Mesenchymal stem cell (in vitro differentiated cells and primary cell): ENCODE results near the gene DAP.

Source experiments
- DNase-seq: peaks from one replicate; pipeline ENCODE4 v3.0.0-alpha.2; 2013
- H2AFZ ChIP-seq: one replicate; pipeline ENCODE4 v1.6.1; 2013; ENCODE audit warnings: low read depth, mild to moderate bottlenecking, control low read depth, inconsistent platforms, low read length, moderate library complexity
- H2AK5ac ChIP-seq: 2 replicates; pipeline ENCODE4 v1.6.1; 2013; ENCODE audit warnings: low read length, moderate library complexity, mild to moderate bottlenecking, inconsistent platforms; ENCODE audit not compliant: severe bottlenecking
- H2BK120ac ChIP-seq: one replicate; pipeline ENCODE4 v1.6.1; 2013; ENCODE audit warnings: low read depth, mild to moderate bottlenecking, inconsistent platforms, low read length, moderate library complexity
- H2BK12ac ChIP-seq, 2 experiments: one replicate each; pipeline ENCODE4 v1.6.1; 2013; ENCODE audit warnings: inconsistent platforms in 2 of 2, low read length in 2 of 2, mild to moderate bottlenecking in 2 of 2, moderate library complexity in 2 of 2, control low read depth in 1 of 2
- H2BK15ac ChIP-seq: one replicate; pipeline ENCODE4 v1.6.1; 2013; ENCODE audit warnings: mild to moderate bottlenecking, low read depth, inconsistent platforms; ENCODE audit not compliant: poor library complexity, severe bottlenecking
- H2BK5ac ChIP-seq: 2 replicates; pipeline ENCODE4 v1.6.1; 2013; ENCODE audit warnings: low read depth, mild to moderate bottlenecking, low read length, control low read depth, inconsistent platforms; ENCODE audit not compliant: poor library complexity, severe bottlenecking
- H3K14ac ChIP-seq, 2 experiments: one replicate each; pipeline ENCODE4 v1.6.1; 2013; ENCODE audit warnings: inconsistent platforms in 2 of 2, low read length in 2 of 2, control low read depth in 1 of 2, mild to moderate bottlenecking in 1 of 2, moderate library complexity in 1 of 2
- H3K18ac ChIP-seq, 2 experiments: one replicate each; pipeline ENCODE4 v1.6.1; 2013; ENCODE audit warnings: inconsistent platforms in 2 of 2, low read length in 2 of 2, control low read depth in 1 of 2, low read depth in 1 of 2, mild to moderate bottlenecking in 1 of 2
- H3K23ac ChIP-seq, 2 experiments: one replicate each; pipeline ENCODE4 v1.6.1; 2013; ENCODE audit warnings: inconsistent platforms in 2 of 2, low read length in 2 of 2, mild to moderate bottlenecking in 2 of 2, moderate library complexity in 2 of 2, control low read depth in 1 of 2
- H3K27ac ChIP-seq: 2 replicates; pipeline ENCODE4 v1.5.1; 2013; ENCODE audit warnings: mild to moderate bottlenecking, moderate library complexity, low read length, control low read depth, inconsistent platforms; ENCODE audit not compliant: poor library complexity, severe bottlenecking
- H3K27me3 ChIP-seq, 2 experiments: 2 replicates each; pipeline versions ENCODE4 v1.6.1 to v1.7.0; 2013; ENCODE audit warnings: low read length in 2 of 2, mild to moderate bottlenecking in 2 of 2, moderate library complexity in 2 of 2, control low read depth in 1 of 2, inconsistent platforms in 1 of 2; ENCODE audit not compliant: control insufficient read depth in 1 of 2, insufficient read depth in 1 of 2
- H3K36me3 ChIP-seq, 2 experiments: 2 replicates each; pipeline versions ENCODE4 v1.6.1 to v1.7.0; 2013; ENCODE audit warnings: low read length in 2 of 2, control low read depth in 1 of 2, inconsistent platforms in 1 of 2, low read depth in 1 of 2, mild to moderate bottlenecking in 1 of 2; ENCODE audit not compliant: insufficient read depth in 2 of 2, control insufficient read depth in 1 of 2
- H3K4ac ChIP-seq, 2 experiments: one replicate each; pipeline ENCODE4 v1.6.1; 2013; ENCODE audit warnings: inconsistent platforms in 2 of 2, low read length in 2 of 2, mild to moderate bottlenecking in 2 of 2, moderate library complexity in 2 of 2, control low read depth in 1 of 2, low read depth in 1 of 2
- H3K4me1 ChIP-seq: 2 replicates; pipeline ENCODE4 v1.6.1; 2013; ENCODE audit warnings: low read depth, low read length, control low read depth; ENCODE audit not compliant: control insufficient read depth, insufficient read depth
- H3K4me2 ChIP-seq: 2 replicates; pipeline ENCODE4 v1.6.1; 2013; ENCODE audit warnings: low read length, mild to moderate bottlenecking, inconsistent platforms; ENCODE audit not compliant: poor library complexity, severe bottlenecking
- H3K4me3 ChIP-seq, 2 experiments: 2 replicates each; pipeline versions ENCODE4 v1.5.1 to v1.7.0; 2013; ENCODE audit warnings: low read length in 2 of 2, mild to moderate bottlenecking in 2 of 2, control low read depth in 1 of 2, low read depth in 1 of 2; ENCODE audit not compliant: insufficient read depth in 1 of 2
- H3K79me1 ChIP-seq: replicated peaks from 2 replicates; pipeline ENCODE4 v1.6.1; 2013; ENCODE audit warnings: mild to moderate bottlenecking, control low read depth, low read length, inconsistent platforms; ENCODE audit not compliant: poor library complexity, severe bottlenecking
- H3K9ac ChIP-seq: 2 replicates; pipeline ENCODE4 v1.7.0; 2013; ENCODE audit warnings: mild to moderate bottlenecking, low read length, moderate library complexity
- H3K9me3 ChIP-seq: 2 replicates; pipeline ENCODE4 v1.7.0; 2013; ENCODE audit warnings: mild to moderate bottlenecking, low read length; ENCODE audit not compliant: control insufficient read depth
- H4K8ac ChIP-seq: one replicate; pipeline ENCODE4 v1.6.1; 2013; ENCODE audit warnings: inconsistent platforms, mild to moderate bottlenecking, low read length, moderate library complexity
- H4K91ac ChIP-seq: one replicate; pipeline ENCODE4 v1.6.1; 2013; ENCODE audit warnings: mild to moderate bottlenecking, low read length, inconsistent platforms
- WGBS: methylation state at CpG from one replicate; pipeline ENCODE4 v1.1.7; 2013; ENCODE audit warnings: mixed read lengths; 5-methylcytosine and 5-hydroxymethylcytosine counted together

Gene DAP

DNA sequence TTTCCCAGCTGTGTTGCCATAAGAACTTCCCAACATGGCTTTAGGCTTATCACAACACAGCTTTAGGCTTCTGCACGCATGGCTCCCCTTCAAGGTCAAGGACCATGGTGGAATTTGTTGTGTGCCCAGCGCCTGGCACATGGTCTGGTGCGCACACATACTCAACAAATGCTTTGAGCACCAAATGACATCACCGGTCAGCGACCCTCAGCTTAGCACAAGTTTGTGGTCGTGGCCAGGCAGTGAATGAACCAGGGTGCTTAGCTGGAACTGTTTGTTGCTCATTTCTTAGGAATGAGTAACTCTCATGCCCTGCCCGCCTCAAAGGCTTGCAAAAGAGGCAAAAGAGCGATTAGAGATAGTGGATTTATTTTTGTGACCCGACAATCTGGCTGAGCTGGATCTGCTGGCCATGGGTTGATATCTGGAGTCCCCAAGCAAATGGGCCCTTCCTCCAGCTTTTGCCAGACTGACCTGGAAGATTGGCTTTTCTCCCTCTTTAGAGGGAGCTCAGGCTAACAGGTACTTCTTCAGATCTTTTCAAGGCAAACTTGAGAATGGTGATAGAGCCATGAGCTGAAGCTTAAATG, 58.9 kb downstream of the DAP start:
- Histone ChIP-seq H3K36me3 (peaks cover 0 to 11% of the 10 kb centered on the region in 2 experiments), H2BK12ac (no peak overlapping the region), H3K23ac (no peak overlapping the region), H3K27me3 (no peaks in the 10 kb centered on the region), H3K9ac (no peak overlapping the region), H3K14ac (no peak overlapping the region), H3K4ac (no peak overlapping the region), H2AK5ac (peak overlapping the region; percentile 97), H2AFZ (no peak overlapping the region), H3K4me2 (peak overlapping the region; percentile 36), H2BK120ac (no peak overlapping the region), H2BK5ac (peak overlapping the region; percentile 95), H3K4me1 (peaks cover 48% of the 10 kb centered on the region), H2BK15ac (no peak overlapping the region), H4K91ac (no peak overlapping the region), H3K4me3 (no peak overlapping the region), H3K18ac (no peak overlapping the region), H3K79me1 (peaks cover 17% of the 10 kb centered on the region), H3K9me3 (no peaks in the 10 kb centered on the region), H3K27ac (peak overlapping the region; percentile 96), H4K8ac (no peak overlapping the region)
- WGBS, result under 1% methylated on average over 9 of the region's 9 CpGs
- DNase-seq, result peak; percentile 98

DNA sequence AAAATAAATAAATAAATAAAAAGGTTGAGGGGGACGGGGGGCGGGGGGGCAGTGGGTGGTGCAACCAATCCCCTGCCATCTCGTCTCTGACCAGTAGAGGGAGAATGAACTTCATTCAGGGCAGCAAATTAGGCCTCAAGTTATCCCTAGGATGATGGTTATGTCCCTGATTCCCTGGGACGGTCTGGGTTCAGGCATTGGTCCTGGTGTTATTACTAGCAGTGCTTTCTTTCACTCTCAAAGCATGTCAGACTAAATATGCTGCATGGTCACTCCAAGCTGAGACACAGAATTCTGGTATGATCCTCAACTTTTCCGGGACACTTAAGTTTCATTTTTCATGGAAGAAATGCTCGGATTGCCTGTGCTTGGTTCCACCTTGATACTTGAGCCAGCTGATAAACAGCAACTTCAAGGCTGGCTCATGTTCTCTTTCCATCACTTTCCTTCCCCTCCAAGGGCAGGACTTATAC, 59.4 kb downstream of the DAP start:
- peak overlapping the region; percentile 18 for H2AK5ac ChIP-seq
- H2BK120ac ChIP-seq, result no peak overlapping the region
- H3K9me3 ChIP-seq, result no peaks in the 10 kb centered on the region
- no peak overlapping the region for H4K8ac ChIP-seq
- no peak overlapping the region for H3K14ac ChIP-seq
- no peak overlapping the region for H2AFZ ChIP-seq
- H2BK12ac ChIP-seq, result no peak overlapping the region
- peak overlapping the region; percentile 69 for H2BK5ac ChIP-seq
- H3K27me3 ChIP-seq, result no peaks in the 10 kb centered on the region
- peaks cover 48% of the 10 kb centered on the region for H3K4me1 ChIP-seq
- no peak overlapping the region for H2BK15ac ChIP-seq
- H3K36me3 ChIP-seq, result peaks cover 0 to 11% of the 10 kb centered on the region in 2 experiments
- 43% methylated on average over 6 of the region's 6 CpGs for WGBS
- no peak overlapping the region for H3K4ac ChIP-seq
- no peak overlapping the region for H4K91ac ChIP-seq
- peak; percentile 67 for DNase-seq
- H3K18ac ChIP-seq, result no peak overlapping the region
- peaks cover 17% of the 10 kb centered on the region for H3K79me1 ChIP-seq
- H3K27ac ChIP-seq, result peak overlapping the region; percentile 96
- no peak overlapping the region for H3K4me3 ChIP-seq
- no peak overlapping the region for H3K9ac ChIP-seq
- H3K4me2 ChIP-seq, result no peak overlapping the region
- H3K23ac ChIP-seq, result no peak overlapping the region

DNA sequence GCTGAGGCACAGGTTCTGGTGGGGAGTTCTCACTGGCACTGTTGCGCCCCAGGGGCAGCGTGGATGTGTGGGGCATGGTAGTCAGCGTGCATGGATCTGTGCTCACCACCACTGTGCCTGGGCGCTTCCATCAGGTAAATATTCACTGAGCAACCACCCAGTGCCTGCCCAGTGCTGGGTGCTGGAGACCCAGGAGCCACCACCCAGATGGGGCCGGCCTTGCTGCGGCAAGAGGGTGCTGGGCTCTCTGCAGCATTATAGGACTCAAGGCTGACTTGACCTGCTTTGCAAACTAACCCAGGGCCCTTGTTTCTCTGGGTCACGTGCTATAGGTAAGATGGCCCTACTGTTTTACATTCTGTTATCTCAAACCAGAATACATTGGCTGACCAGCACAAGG, 60.5 kb downstream of the DAP start:
- H3K4ac ChIP-seq, result no peak overlapping the region
- H2AK5ac ChIP-seq, result peak overlapping the region; percentile 96
- H3K18ac ChIP-seq, result no peak overlapping the region
- peak overlapping the region; percentile 81 for H3K27ac ChIP-seq
- H3K14ac ChIP-seq, result no peak overlapping the region
- no peak overlapping the region for H2BK5ac ChIP-seq
- no peak overlapping the region for H2BK120ac ChIP-seq
- 98% methylated on average over 7 of the region's 7 CpGs for WGBS
- H4K8ac ChIP-seq, result no peak overlapping the region
- H3K9me3 ChIP-seq, result no peaks in the 10 kb centered on the region
- H3K4me2 ChIP-seq, result no peak overlapping the region
- H2BK15ac ChIP-seq, result no peak overlapping the region
- no peaks in the 10 kb centered on the region for H3K27me3 ChIP-seq
- H4K91ac ChIP-seq, result no peak overlapping the region
- H3K79me1 ChIP-seq, result peaks cover 20% of the 10 kb centered on the region
- no peak for DNase-seq
- H3K4me1 ChIP-seq, result peaks cover 51% of the 10 kb centered on the region
- no peak overlapping the region for H3K23ac ChIP-seq
- H2AFZ ChIP-seq, result no peak overlapping the region
- H3K9ac ChIP-seq, result no peak overlapping the region
- H3K4me3 ChIP-seq, result no peak overlapping the region
- H3K36me3 ChIP-seq, result peaks cover 0 to 11% of the 10 kb centered on the region in 2 experiments
- H2BK12ac ChIP-seq, result no peak overlapping the region

DNA sequence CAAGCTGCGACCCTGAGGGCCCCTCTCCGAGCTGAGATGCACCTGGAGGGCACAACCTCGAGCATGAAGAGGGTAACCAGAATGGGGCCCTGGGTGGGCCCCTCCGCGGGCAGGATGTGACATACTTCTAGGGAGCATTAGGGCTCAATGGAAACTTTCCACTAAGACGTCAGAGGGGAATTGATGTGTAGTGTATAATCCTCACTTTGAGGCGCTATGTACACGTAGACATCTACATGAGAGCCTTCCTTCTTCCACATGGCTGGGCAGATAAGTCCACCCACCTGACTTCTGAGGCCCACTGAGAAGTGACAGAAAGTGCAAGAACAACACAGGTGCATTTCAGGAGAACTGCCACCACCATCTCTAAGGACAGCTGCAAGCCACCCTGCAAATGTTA, 61.0 kb downstream of the DAP start:
- DNase-seq, result no peak
- WGBS, result 90% methylated on average over 8 of the region's 8 CpGs

More for the DNA sequence above, 61.0 kb downstream of the DAP start:
- no peak overlapping the region for H3K23ac ChIP-seq
- no peak overlapping the region for H3K4me2 ChIP-seq
- no peak overlapping the region for H2BK120ac ChIP-seq
- H3K4me1 ChIP-seq, result peaks cover 50% of the 10 kb centered on the region
- no peak overlapping the region for H4K8ac ChIP-seq
- peaks cover 0 to 11% of the 10 kb centered on the region in 2 experiments for H3K36me3 ChIP-seq
- no peak overlapping the region for H3K4me3 ChIP-seq
- no peak overlapping the region for H2BK5ac ChIP-seq
- no peaks in the 10 kb centered on the region for H3K9me3 ChIP-seq
- H3K27ac ChIP-seq, result peak overlapping the region; percentile 81
- H3K14ac ChIP-seq, result no peak overlapping the region
- no peaks in the 10 kb centered on the region for H3K27me3 ChIP-seq
- H3K4ac ChIP-seq, result no peak overlapping the region
- H2BK12ac ChIP-seq, result no peak overlapping the region
- no peak overlapping the region for H3K9ac ChIP-seq
- H4K91ac ChIP-seq, result no peak overlapping the region
- H2AFZ ChIP-seq, result no peak overlapping the region
- H2AK5ac ChIP-seq, result peak overlapping the region; percentile 15
- H3K79me1 ChIP-seq, result peaks cover 20% of the 10 kb centered on the region
- no peak overlapping the region for H2BK15ac ChIP-seq
- H3K18ac ChIP-seq, result no peak overlapping the region
